Measurements from ENCODE around the gene SOX13.

- TF ChIP-seq ZFX (IDR thresholded peaks at IDR 0.05; ENCODE audit: borderline replicate concordance) (no peak), CTCF (IDR thresholded peaks at IDR 0.05) (no peak)
These were observed 104.2 kb downstream of the SOX13 start for GRCh38 chr1:204177133-204177532.
